ENCODE measurements around the gene GPN2.

The GPN2 gene

DNA sequence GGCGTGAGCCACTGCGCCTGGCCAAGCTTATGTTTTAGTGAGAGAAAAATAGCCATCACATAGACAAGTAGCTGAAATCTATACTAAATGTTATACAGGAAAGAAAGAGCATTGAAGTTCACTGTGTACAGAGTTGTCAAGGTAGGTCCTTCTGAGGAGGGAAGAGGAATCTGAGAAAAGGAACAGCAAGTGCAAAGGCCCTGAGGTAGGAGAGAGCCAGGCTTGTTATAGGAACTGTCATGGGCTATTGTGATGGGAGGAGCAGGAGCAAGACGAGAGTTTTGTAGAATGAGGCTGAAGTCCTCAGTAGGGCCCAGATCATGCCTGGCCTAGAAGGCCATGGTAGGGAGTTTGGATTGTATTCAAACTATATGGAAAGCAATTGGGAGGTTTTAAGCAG lies 59.0 kb downstream of the GPN2 start:
- no peak for DNase-seq

DNA sequence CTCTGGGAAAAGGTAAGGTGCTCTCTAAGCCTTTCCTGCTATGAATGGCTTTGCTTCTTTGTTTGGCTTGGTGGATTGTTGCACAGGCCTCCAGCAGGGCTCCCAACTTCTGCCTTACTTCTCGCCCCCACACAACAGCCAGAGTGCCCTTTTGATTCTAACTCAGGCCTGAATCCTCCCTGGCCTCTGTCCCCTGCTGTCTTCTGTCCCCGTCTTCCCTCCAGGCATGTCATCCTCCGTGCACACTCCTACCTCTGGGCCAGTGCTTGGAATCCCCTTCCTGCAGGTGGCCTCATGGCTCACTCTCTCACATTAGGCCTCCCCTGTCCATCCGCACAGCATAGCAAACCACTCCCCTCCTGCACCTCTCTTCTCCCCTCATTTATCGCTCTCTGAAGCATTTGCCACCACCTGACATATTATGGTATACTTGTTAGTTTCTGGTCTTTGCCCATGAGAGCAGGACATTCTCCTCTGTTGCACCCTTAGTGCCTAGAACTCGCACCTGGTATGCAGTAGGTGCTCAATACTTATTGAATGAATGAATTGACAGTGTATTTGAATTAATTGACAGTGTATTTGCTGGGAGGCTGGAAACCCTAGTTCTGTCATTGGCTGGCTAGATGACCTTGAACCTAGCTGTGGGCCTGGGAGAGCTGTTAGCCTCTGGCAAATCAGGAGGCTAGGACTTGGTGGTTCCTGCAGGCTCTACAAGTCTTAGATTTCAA lies 60.7 kb downstream of the GPN2 start:
- no peak for DNase-seq

DNA sequence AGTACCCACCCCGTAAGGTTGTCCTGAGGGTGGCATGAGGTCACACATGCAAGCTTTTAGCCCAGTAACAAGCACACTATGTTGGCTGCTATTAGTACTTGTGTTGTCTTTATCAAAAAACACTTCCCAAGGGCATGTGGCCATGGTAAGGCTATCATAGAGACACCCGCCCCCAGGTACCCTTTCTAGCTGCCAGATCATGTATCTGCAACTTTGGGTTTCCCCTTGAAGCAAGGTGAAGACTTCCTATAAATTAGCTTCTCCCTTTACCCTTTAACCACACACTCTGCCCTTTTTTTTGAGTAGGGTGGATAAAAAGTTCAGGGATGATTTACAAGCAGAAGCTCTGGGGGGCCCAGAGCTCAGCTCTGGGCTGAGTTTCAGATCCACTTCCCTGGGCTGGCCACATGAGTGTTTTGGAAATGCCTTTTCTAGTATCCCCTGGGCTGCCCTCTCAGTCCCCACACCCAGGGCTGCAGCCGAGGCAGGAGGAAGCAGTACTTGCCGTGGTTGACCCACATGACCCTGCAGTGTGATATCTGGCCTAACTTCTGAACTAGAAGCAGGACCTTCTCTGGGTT lies 61.6 kb downstream of the GPN2 start:
- no peak for DNase-seq

DNA sequence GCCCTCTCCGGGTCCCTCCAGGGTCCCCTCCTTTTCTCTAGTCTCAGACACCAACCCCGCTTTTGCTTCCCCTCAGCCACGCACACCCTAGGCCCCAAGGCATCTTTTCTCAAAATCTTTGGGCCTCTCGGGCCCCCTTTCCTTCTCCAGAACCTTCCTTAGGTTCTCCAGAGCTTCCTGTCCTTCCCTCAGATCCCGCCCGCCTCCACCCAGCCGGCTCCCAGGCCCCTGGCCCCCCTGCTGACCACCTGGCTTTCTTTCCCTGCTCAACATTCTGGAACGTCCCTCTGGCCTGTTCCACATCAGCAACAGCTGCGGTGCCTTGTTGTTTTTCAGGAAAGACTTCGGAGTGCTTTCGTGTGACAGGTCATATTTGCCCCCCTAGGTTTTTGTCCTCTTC lies 62.4 kb downstream of the GPN2 start:
- DNase-seq: no peak

DNA sequence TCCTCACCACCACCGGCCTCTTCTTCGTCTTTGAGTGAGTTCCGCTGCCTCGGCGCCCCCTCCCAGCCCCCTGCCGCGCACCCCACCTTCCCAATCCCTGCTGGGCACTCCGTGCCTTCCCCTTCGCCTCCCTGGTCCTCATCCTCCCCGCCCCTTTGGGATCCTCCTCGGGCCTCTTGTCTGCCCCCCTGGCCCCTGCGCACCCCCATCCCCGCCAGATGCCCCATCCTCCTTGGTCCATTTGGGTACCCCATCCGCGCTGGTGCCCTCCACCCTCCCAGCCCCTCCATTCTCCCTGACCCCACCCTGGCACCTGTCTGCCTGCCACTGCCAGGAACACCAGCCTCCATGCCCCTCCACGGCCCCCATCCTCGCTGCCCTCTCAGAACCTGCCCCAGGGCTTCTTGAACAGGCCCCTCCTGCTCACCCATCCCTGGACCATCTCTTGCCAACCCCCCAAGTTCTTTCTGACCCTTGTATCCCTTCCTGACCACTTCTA lies 62.9 kb downstream of the GPN2 start:
- DNase-seq: no peak

DNA sequence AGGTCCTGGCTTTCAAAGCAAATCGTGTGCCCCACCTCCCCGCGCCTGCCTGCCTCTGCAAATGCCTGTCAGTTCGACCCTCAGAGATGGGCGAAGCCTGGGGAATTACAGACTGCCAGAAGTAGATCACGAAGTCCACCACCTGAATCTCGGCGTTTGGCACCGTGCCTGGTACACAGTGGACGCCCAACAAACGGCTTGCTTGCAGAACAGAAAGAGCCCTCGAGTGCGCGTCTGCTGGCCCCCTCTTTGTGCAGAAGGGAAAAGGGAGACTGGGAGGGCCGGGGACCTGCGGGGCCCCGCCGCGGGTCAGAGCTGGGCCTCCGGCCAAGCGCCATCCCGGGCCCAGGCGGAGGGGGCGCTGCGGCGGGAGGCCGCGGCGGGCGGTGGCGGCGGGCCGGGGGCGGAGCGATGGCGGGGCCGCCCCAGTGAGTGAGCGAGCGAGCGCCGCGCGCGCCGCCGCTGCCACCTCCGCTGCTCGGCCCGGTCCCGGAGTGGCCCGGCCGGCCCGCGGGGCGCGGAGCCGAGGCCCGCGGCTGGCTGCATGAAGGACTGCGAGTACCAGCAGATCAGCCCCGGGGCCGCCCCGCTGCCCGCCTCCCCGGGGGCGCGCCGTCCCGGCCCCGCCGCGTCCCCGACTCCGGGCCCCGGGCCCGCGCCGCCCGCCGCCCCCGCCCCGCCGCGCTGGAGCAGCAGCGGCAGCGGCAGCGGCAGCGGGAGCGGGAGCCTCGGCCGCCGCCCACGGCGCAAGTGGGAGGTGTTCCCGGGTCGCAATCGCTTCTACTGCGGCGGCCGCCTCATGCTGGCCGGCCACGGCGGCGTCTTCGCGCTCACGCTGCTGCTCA lies 63.6 kb downstream of the GPN2 start, which contains the start of gene ZDHHC18:
TSS of gene ZDHHC18 (plus strand) at position 428 of the 845 bp plus-strand sequence. CDS start at position 545, 117 bp downstream.
- no peak for DNase-seq

All from cerebellar nuclear complex (tissue), 1 donor.